RPMI7951 (cell line): Measurements from ENCODE around the gene CACNA2D2. TPM values are rescaled to one million over a fixed set of nuclear protein-coding genes. Genes with fewer than 3 reads are reported as not detected.
A peak's percentile ranks its signal among the peaks of the same experiment; 100 is the strongest.

Experiments
- DNase-seq: peaks from one replicate; pipeline ENCODE4 v3.0.0-alpha.2; 2012; ENCODE audit warnings: low read depth
- total RNA-seq: library from RNA; depleted of rRNA; stranded (reverse); fragments of >200 nt; shearing (Covaris generic); gene quantifications from 2 replicates; pipeline ENCODE4 v1.2.3, GENCODE V29; 2014

Gene CACNA2D2
- total RNA-seq, 1 experiment from 2014 or later = under 0.01 TPM

DNA sequence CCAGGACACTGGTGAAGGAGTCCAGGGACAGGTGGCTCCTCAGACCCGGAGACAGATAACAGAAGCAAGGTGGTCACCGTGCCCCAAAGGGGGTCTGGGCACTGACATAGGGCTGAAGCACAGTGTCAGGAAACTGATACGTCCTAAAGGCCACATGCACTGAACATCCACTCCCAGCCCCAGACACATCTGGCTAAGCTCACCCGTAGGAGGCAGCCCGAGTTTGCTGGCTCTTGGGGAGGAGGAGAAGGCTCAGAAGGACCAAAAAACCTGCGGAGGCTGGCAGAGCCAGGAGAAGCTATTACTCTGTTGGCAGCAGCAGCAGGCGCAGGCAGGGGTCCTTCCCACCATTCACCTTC is 1.2 kb downstream of the CACNA2D2 start:
- no peak for DNase-seq

DNA sequence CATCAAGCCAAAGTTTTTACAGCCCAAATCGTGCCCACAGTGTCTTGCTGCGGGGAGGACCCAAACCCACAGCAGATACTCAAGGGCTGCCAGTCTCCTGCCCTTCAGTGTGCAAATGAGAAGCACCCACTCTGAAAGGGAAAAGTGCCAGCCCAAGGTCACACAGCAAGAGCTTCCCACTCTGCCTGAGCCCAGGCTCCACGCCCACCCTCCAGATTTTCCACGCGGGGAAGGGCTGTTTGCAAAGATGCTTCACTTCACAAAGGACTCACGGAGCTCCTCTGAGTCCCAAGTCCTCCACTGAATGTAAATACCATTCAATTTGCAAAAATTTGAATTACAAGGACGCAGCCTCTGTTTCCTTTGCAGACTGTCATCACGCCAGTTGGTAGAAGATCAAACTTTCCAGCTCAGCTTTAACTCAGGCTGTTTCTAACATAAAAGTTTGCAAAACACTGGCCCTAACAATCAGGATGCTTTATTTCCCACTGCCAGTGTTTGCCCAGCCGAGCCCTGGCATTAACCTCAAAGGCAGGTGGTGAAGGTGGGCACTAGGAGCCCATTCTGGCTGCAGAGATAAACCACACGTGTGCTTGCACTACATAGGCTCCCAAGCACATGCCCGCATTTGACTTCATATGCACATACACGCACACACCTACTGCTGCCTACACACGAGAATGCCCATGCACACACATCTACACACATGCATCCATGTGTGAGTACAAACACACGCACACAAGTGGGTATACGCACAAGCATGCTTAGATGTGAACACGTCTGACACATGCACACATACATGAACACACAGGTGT is 7.6 kb downstream of the CACNA2D2 start:
- DNase-seq = no peak

GRCh38 chr3:50494126-50494525 is 9.3 kb downstream of the CACNA2D2 start:
- DNase-seq = no peak

DNA sequence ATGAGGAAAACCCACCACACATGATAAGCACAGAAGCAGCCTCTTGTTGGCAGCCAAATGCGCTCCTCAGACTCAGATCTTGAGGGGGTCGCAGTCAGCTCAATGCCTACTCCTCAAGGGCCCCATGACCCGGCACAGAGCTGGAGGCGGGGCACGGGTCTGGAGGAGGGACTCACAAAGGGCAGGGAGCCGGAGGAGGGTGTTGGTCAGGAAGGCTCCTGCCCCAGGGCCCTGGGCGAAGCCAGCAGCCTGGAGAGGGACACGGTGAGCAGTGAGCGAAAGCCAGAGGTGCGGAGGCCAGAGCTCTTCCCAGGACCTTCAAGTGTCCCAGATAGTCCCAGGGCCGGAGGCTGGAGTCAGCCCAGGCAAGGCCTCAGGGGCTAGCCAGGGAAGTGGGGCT is 9.8 kb downstream of the CACNA2D2 start:
- no peak for DNase-seq

DNA sequence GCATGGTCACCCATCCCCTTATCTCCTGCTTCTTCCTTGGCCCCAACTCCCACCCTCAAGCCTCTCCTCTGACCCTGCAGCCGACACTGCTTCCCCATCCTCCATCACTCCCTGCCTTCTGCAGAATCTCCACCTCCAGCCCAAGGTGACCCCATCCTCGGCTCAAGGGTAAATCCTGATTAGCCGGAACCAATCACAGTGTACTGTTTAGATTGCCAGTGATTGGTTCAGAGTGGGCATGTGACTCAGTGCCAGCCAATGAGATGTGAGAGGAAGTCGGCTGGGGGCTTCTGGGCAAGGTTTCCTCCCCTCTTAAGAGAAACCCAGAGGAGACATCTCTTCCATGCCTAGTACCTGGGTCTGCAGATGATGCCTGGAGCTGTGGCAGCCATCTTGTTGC is 10.3 kb downstream of the CACNA2D2 start:
- no peak for DNase-seq

DNA sequence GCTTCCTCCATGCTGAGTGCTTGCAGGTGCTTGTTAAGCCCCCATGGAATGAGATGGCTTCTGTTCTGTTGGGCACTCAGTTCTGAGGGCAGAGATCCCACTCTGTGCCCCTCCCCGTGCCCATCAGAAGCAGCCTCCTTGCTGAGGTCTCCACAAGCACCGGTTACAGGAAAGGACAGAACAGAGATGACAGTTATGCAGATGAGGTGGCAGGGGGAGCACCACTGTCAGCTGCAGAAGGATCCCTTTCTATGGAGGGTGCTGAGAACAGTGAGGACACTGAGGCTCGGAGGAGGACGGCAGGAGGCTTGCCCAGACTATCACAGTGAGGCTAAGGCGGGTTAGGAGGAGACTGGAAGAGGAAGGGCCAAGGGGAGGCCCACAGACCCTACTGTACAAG is 12.4 kb downstream of the CACNA2D2 start:
- DNase-seq = no peak

DNA sequence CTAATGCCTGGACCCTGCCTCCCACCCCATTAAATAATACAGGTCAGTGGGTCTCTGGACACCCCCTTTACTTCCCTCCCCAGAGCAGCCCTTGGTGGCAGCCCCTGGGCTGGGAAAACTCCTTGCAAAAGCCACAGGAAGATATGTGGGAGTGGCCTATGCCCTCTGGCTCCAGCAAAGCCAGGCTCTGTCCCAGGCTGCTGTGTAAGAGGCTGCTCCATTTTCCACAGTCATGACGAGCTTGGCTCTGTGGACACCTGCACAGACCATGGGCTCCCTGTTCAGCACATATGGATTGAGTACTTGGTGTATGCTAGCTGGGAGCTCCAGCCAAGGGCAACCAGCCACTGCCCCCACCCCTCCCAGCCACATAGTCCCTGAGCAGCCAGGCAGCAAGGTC is 13.0 kb downstream of the CACNA2D2 start:
- no peak for DNase-seq

GRCh38 chr3:50487181-50487580 is 16.3 kb downstream of the CACNA2D2 start:
- DNase-seq = no peak

- peak; percentile 14 for DNase-seq
Observed at GRCh38 chr3:50486219-50486888, 17.1 kb downstream of the CACNA2D2 start.

- DNase-seq = no peak
Observed at GRCh38 chr3:50484722-50485121, 18.7 kb downstream of the CACNA2D2 start.

DNA sequence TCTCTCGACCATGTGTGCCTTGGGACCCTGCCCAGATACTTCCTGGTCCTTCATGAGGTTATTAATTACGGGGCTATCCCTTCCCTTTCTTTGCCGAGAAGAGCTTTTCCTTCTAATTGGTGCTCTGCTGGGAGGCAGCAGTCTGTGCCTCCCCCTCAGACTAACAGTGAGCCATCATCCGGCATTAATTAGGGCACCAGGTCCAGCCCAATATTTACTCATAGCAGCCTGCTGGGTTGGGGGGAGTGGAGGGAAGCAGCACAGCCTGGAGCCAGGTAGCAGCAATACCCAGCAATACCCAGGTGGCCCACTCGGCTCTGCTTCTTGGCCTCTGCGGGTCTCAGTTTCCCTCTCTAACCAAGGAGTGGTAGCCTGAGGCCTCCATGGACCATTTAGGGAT is 20.1 kb downstream of the CACNA2D2 start:
- DNase-seq = no peak

DNA sequence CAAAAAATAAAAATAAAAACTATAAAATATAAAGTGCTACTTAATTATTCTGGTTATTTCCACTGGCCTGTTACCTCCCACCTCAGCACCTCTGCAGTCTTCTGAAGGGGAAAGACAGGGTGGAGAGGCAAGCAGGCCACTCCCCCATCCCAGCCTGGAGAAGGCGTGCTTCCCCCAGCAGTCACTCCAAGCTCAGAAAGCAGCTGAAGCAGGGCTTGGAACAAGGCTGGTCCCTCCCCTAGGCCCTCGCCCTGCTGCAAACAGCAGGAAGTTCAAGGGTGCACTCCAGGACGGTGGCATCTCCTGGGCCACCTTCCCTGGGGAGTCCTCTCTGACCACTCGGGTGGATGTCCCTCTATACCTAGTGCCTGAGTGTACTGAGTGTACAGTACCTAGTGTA is 21.4 kb downstream of the CACNA2D2 start:
- DNase-seq = no peak

GRCh38 chr3:50480471-50480870 is 23.0 kb downstream of the CACNA2D2 start:
- DNase-seq = no peak

DNA sequence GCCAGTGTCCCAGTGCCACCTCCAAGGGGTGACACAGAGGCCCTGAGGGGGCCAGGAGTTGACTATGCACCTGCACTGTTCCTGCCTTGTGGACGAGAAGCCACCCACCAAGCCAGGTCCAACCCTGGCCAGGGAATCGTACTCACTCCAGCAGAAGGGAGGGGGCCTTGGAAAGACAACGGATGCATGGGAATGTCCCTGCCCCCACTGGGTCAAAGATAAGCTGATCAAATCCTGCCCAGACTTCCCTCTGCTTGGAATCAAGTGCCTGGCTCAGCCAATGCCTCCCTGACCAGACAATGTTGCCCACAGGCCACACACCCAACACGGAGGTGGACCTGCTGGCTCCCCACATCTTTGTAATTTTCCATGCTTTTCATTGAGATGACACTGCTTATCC is 23.9 kb downstream of the CACNA2D2 start:
- DNase-seq = no peak

DNA sequence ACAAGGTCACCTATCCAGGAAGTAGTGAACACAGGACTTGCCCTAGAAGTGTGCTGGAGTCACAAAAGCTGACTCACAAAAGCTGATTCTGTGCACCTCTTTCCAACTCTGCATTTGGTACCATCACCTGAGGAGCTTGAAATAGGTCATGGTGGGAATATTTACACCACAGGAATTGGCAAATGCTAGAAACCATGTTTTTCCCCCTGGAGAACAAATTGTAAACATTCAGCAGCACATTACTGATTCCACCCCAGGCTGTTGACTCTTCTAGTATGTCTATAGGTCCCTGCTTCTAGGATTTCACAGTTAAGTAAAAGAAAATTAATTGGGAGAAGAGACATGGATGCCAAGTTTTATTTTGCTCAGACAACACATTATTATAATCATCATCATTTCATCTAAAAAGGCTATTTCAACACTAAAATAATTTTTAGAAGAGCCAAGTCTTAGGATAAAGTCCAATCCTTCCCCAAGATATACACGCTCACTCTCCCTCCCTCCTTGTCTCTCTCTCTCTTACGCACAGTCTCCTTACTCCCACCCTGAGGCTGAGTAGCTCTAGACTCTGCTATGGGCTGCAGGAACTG is 24.7 kb downstream of the CACNA2D2 start:
- no peak for DNase-seq

DNA sequence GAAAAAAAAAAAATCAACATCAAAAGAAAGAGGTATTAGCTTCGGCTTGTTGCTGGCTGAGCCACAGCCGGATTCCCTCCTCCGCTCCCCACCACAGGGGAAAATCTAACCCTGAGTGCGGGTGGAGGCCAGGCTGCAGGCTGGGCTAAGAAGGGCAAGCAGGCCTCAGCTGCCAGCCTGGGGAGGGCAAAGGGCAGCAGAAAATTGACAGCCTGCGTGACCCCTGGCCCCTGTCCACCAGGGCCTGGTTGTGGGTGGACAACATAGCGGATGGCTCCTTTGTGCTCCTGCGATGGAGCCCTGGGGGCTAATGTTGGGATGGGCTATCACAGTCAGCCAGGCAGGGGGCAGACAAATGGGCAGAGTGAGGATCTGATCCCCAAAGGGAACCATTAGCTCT is 25.4 kb downstream of the CACNA2D2 start:
- DNase-seq = no peak

DNA sequence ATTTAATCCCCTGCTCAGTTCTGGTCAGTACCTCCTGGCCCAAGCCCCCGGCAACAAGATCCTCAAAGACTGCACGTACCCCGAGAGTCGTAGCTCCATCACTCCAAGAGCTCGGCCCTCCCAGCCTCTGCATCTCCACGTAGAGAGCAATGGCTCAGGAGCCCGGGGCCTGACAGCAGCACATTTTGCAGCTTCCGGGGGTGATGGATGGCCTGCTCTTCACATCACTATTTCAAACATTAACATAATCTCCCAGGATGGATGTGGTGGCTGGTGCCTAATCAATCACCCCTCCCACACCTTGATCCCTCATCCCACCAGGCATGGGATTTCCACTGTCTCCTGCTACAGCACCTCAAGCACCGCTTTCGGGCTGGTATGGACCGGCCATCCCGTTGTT is 28.1 kb downstream of the CACNA2D2 start:
- DNase-seq = no peak

DNA sequence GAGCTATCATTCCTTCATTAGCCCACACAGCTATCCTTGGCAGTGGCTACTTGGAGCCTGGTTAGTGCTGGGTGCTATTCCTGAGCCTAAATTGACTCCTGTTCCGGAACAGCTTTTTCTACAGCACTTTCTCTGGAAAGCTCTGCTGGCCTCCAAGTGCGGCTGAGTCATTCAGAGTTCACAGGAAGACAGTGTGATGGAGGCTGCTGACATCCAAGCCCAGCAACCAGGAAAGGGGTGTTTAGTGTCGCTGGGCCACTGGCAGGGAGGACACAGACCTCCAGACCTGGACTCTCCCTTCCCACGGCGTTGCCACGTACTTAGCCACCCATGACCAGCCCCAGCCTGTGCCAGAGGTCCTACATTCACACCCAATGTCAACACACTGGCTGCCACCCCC is 28.7 kb downstream of the CACNA2D2 start:
- DNase-seq = peak; percentile 25

DNA sequence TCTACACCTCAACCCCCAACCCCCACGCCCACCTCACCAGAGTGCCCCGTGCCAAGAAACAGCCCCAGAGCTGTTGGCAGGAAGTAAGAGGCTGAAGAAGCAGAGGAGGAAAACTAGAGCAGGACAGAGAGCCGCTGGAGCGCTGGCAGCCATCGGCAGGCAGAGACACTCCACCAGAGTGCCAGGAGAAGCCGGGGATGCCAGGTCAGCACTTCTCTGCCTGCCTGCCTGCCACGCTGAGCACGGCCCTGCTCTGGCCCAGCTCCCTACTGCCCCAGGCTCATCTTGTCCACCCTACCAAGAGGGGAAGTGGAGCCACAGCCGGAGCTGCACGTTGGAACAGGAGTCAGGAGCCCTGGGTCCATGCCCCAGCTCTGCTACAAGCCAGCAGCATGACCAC is 29.7 kb downstream of the CACNA2D2 start:
- no peak for DNase-seq

DNA sequence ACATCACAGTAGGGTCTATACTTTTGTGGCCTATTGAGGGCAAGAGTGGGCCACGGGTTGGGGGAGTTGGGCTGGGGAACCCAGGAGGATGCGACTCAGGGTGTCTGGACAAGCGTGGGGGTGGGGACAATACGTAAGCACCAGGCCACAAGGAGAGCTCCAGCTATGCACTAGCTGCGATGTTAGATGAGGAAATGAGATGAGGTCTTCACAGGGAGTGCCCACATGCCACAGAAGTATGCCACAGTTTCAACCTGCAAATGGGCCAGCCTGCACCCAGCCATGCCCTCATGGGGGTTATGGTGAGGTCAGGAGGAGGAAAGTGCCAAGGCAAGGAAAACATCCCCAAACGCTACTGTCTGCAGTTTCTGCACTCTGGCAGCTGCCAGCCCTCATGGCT is 30.5 kb downstream of the CACNA2D2 start:
- DNase-seq = no peak

DNA sequence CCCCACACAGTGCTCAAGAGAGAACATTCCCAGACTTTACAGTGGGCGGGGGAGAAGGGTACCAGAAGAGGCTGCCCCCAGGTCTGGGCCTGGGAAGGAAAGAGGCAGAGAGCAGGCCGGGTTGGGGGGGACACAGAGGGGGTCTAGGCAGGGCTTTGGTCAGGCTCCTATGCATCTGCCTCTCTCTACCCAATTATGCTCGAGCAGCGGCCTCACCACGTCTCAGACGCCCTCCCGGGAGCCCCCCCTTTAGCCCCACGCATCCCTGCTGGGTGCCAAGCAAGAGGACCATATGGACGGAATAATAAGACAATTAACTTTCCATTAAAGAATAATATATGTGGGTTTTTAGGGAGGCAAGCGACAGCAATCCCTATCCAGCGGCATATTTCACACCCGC is 32.8 kb downstream of the CACNA2D2 start:
- DNase-seq = no peak

GRCh38 chr3:50467919-50468318 is 35.5 kb downstream of the CACNA2D2 start:
- no peak for DNase-seq

- no peak for DNase-seq
Observed at GRCh38 chr3:50466177-50466576, 37.3 kb downstream of the CACNA2D2 start.
